K562 (cell line): ENCODE data around the gene SCN4A.
"Not testable (repeated sequence)": the region's sequence is repeated elsewhere in the genome, so short reads cannot be mapped to it uniquely, and the experiment has no call there.

Experiments
- JUN ChIP-seq, 2 experiments: sonication (generic) in 1 of 2; formaldehyde crosslinking in 1 of 2; IDR thresholded peaks; 2 replicates each; pipeline versions ENCODE4 v1.6.1 to v1.8.0; 2012 to 2022; ENCODE audit warnings: borderline replicate concordance in 2 of 2, mild to moderate bottlenecking in 2 of 2, improper control_type of control experiment in 1 of 2, low read depth in 1 of 2, low read length in 1 of 2, missing genetic modification reagents in 1 of 2
- YY1 ChIP-seq, 3 experiments: IDR thresholded peaks; 2 replicates each; pipeline ENCODE4 v1.6.1; 2011; ENCODE audit warnings: low read length in 2 of 3, mild to moderate bottlenecking in 2 of 3, moderate library complexity in 2 of 3, borderline replicate concordance in 1 of 3, control low read depth in 1 of 3, low read depth in 1 of 3; ENCODE audit not compliant: insufficient read depth in 3 of 3, insufficient replicate concordance in 2 of 3, control insufficient read depth in 1 of 3, insufficient read length in 1 of 3; ENCODE audit errors: extremely low read depth in 1 of 3
- ZNF174 ChIP-seq: fragments of 250-450 bp; sonication (Bioruptor Pico); IDR thresholded peaks from 2 replicates; pipeline ENCODE4 v1.4.0; 2020; ENCODE audit warnings: mild to moderate bottlenecking

DNA sequence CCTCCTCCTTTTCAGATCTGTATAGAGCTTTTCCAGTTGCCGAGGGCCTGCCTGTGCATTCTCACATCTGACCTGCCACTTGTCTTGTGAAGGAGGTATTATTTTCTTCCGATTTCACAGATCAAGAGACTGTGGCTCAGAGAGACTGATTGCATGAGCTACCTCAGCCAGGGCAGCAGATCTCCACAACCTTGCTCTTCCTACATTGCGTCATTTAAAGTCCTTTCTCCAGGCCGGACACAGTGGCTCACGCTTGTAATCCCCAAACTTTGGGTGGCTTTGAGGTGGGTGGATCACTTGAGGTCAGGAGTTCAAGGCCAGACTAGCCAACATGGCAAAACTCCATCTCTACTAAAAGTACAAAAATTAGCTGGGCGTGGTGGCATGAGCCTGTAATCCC, 52.7 kb downstream of the SCN4A start:
- not testable (repeated sequence) for TF ChIP-seq ZNF174; JUN (IDR thresholded peaks at IDR 0.05; ENCODE audit: borderline replicate concordance, low read depth, low read length); JUN (CRISPR knock-in tag; IDR thresholded peaks at IDR 0.05; ENCODE audit: borderline replicate concordance); YY1 (IDR thresholded peaks at IDR 0.05; ENCODE audit: borderline replicate concordance in 1 of 3, control insufficient read depth in 1 of 3, extremely low read depth in 1 of 3, insufficient read depth in 3 of 3, insufficient read length in 1 of 3, insufficient replicate concordance in 2 of 3, low read depth in 1 of 3, low read length in 2 of 3)
